GM19193 (cell line): ENCODE data around the gene PRKCE.

Experiments used
- POLR2A ChIP-seq: IDR thresholded peaks from 4 replicates; pipeline ENCODE4 v1.6.1; 2011; ENCODE audit not compliant: insufficient read depth, insufficient read length; ENCODE audit errors: extremely low read depth

Gene PRKCE

DNA sequence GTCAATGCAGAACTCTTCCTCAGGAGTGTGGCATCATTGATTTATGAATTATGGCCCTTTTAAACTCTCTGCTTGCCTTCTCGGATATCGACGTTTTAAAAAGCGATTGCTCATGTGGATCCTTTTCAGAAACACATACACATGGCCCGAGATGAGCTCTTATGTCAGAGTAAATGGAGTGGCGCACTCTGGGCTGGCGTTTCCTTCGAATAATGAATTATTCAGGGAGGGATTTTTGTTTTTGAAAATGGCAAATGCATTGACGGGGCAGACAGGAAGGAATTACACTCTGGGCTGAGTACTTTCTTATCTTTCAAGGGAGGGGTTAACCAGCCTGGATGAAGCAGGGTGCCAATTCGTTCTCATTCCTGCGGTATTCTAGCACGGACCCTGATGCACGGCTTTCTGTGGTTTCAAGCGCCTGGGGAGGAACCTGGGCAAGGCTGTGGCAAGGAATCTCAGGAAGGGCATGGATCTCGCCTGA, 142.7 kb downstream of the PRKCE start:
- TF ChIP-seq POLR2A = no peak

- no peak for TF ChIP-seq POLR2A
Observed at GRCh38 chr2:45796500-45796899, 145.0 kb downstream of the PRKCE start.

DNA sequence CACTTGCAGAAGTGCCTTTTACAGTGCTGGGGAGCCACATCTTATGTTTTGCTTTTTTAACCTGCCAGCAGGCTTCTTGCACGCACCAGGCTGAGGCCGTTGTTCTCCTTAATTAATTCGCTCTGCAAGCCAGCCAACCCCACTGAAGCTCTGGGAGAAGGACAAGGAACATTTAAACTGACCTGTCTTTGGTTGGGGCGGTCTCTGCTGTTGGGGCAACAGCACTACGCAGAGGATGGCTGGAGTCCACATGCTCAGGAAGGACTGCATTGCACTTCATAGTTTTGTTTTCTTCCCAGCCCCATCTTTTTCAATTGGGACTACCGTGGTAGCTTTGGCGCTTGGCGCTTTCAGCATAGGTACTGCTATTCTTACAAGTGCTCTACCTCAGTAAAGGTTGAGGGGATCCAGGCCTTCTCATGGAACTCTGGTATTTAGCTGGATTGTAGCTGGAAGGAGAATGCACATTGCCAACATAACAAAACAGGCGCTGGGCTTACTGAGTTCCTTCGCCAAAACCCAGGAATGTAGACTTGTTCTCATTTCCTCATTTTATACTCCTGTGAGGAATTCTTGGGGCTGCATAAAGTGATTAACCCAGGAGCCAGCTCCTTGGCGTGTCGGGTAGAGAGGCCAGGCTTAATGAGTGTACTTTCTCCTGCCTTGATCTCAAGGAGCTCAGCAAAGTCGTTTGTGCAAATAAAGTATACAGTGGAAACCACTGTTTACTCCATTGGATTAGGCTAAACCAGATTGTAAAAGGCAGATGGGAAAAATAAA, 146.2 kb downstream of the PRKCE start:
- TF ChIP-seq POLR2A = no peak

GRCh38 chr2:45799679-45800381, 148.4 kb downstream of the PRKCE start:
- TF ChIP-seq POLR2A = no peak

- no peak for TF ChIP-seq POLR2A
Observed at GRCh38 chr2:45802499-45803138, 151.1 kb downstream of the PRKCE start.

GRCh38 chr2:45804987-45805755, 153.7 kb downstream of the PRKCE start:
- no peak for TF ChIP-seq POLR2A

GRCh38 chr2:45806563-45807358, 155.3 kb downstream of the PRKCE start:
- no peak for TF ChIP-seq POLR2A

DNA sequence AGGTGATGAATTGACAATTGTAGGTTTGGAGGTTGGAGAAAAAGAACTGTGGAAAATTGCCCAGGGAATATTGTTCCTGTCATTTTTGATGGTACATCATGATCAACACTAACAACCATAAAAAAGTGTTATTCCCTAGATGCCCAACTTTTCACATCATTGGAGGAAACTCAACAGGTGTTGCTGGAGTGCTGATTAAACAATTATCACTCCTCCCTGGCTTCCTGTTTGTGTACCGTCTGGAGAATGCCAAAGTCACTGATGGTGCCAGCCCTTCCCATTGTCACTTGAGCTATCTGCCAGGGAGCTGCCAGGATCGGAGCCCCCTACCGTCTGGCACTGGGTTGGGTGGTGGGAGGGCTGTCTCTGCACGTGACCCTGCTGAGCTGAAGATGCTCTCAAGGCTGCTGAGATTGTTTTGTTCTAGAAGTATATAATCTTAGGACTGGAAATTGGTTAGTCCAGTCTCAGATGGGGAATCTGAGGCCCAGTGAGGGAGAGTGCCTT, 156.9 kb downstream of the PRKCE start:
- TF ChIP-seq POLR2A = no peak

DNA sequence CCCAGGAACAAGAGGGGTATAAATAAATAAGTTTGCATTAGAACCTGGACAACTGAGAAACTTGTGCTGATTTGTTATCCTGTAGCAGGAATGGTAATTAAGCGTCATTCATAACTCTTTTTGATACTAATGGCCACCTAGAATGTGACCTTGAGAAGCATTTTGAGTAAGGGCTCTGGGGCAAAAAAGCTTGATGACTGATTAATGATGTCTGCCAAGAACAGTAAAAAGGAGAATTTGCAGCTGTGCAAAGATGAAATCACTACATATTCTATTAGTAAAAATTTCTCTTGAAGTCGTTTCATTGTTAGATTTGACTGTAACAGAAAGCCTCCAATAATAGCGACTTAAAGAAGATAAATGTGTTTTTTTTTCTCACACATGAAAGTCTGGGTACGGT, 157.7 kb downstream of the PRKCE start:
- TF ChIP-seq POLR2A = no peak

- TF ChIP-seq POLR2A = no peak
Observed at GRCh38 chr2:45812011-45812500, 160.6 kb downstream of the PRKCE start.

- TF ChIP-seq POLR2A = no peak
Observed at GRCh38 chr2:45813003-45813941, 161.8 kb downstream of the PRKCE start.

DNA sequence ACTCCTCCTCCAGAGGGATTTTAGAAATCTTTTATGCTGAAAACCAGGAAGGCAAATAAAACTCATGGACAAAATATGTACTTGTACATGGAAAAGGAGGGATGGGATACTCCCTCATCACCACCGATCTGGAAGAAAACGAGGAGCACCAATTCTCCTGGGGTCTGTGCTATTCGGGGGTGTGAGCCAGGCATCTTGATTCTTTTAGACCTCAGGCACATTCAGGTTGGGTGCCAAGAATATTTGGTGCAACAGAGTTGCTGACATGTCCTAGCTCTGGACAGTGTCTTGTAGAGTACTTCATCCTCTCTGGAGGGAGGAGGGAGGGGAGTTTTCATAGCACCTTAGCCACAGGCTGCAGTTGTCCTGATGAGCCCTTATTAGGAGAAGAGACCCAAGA, 163.0 kb downstream of the PRKCE start:
- TF ChIP-seq POLR2A = no peak
